ENCODE measurements around the gene ATF7. TPM values are rescaled to one million over a fixed set of nuclear protein-coding genes. Genes with fewer than 3 reads are reported as not detected.
A peak's percentile ranks its signal among the peaks of the same experiment; 100 is the strongest.

ATF7 gene
- total RNA-seq, 1 experiment from 2014 or later: 44.3 TPM

DNA sequence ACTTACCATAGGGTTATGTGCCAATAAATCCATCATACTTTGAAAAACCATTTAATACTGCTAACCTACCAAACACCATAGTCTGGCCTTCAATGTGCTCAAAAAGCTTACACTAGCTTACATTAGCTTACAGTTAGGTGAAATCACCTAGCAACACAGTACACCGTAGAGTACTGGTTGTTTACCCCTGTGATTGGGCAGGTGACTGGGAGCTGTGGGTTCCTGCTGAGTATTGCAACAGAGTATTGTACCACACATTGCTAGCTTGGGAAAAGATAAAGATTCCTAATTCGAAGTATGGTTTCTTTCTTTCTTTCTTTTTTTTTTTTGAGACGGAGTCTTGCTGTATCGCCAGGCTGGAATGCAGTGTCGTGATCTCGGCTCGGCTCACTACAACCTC is 44.1 kb upstream of the ATF7 start:
- no peak overlapping the region for H3K4me3 ChIP-seq (ENCODE audit: low read depth, low read length, poor library complexity, severe bottlenecking)
- peaks cover 84% of the 10 kb centered on the region for H3K36me3 ChIP-seq (ENCODE audit: insufficient read depth, low read length, poor library complexity, severe bottlenecking)
- peaks cover 22% of the 10 kb centered on the region for H3K4me1 ChIP-seq (ENCODE audit: insufficient read depth, low read length, poor library complexity, severe bottlenecking)
- H3K9me3 ChIP-seq (ENCODE audit: low read depth, low read length, poor library complexity, severe bottlenecking): no peaks in the 10 kb centered on the region
- intact Hi-C loops (cut with micrococcal nuclease; ENCODE audit: unreplicated experiment): no loop called here
- TF ChIP-seq EZH2 (IDR thresholded peaks at IDR 0.05; ENCODE audit: borderline replicate concordance, low read depth, low read length, poor library complexity, severe bottlenecking): no peak
- TF ChIP-seq, protein P1, sequence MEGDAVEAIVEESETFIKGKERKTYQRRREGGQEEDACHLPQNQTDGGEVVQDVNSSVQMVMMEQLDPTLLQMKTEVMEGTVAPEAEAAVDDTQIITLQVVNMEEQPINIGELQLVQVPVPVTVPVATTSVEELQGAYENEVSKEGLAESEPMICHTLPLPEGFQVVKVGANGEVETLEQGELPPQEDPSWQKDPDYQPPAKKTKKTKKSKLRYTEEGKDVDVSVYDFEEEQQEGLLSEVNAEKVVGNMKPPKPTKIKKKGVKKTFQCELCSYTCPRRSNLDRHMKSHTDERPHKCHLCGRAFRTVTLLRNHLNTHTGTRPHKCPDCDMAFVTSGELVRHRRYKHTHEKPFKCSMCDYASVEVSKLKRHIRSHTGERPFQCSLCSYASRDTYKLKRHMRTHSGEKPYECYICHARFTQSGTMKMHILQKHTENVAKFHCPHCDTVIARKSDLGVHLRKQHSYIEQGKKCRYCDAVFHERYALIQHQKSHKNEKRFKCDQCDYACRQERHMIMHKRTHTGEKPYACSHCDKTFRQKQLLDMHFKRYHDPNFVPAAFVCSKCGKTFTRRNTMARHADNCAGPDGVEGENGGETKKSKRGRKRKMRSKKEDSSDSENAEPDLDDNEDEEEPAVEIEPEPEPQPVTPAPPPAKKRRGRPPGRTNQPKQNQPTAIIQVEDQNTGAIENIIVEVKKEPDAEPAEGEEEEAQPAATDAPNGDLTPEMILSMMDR (conservative IDR thresholded peaks at IDR 0.05; ENCODE audit: low read depth, low read length): no peak
- no peak overlapping the region for H3K27ac ChIP-seq (ENCODE audit: low read depth, low read length, poor library complexity, severe bottlenecking)
- no peak for DNase-seq (ENCODE audit: low spot score)
- no peaks in the 10 kb centered on the region for H3K27me3 ChIP-seq (replicated peaks; ENCODE audit: insufficient read depth, low read depth, low read length, poor library complexity)
- ChIA-PET CTCF (interaction anchor here (1.0 kb wide), 1 partner anchor 127 kb away, joined by 3 read pairs; no protein-coding TSS in a partner anchor), POLR2A (ENCODE audit: low non-redundant PET) (no interaction called here)
- no TSS peak for BruUV-seq (replicated peaks)

DNA sequence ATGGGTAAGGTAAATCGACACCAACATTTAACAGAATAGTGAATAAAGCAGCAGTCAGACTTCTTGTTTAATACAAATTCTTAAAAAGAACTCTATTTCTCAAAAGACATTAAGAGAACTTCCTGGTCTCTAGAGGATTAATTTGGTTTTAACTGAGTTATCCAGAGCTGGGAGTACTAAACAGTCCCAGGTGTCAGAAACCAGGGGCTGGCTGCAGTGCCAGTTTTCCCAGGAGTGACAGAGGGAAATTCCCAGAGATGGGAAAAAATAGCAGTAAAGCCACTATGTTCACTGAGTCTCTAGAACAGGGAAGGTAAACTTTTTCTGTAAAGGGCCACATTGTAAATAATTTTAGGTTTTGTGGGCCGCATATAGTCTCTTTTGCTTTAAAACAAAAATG is 40.9 kb upstream of the ATF7 start:
- Histone ChIP-seq H3K4me1 (ENCODE audit: insufficient read depth, low read length, poor library complexity, severe bottlenecking) (peaks cover 8% of the 10 kb centered on the region), H3K9me3 (ENCODE audit: low read depth, low read length, poor library complexity, severe bottlenecking) (no peaks in the 10 kb centered on the region), H3K27me3 (replicated peaks; ENCODE audit: insufficient read depth, low read depth, low read length, poor library complexity) (no peaks in the 10 kb centered on the region), H3K36me3 (ENCODE audit: insufficient read depth, low read length, poor library complexity, severe bottlenecking) (peaks cover 85% of the 10 kb centered on the region), H3K27ac (ENCODE audit: low read depth, low read length, poor library complexity, severe bottlenecking) (peak overlapping the region; percentile 45), H3K4me3 (ENCODE audit: low read depth, low read length, poor library complexity, severe bottlenecking) (no peak overlapping the region)
- TF ChIP-seq, protein P1 (conservative IDR thresholded peaks at IDR 0.05; ENCODE audit: low read depth, low read length): no peak
- no peak for TF ChIP-seq EZH2 (IDR thresholded peaks at IDR 0.05; ENCODE audit: borderline replicate concordance, low read depth, low read length, poor library complexity, severe bottlenecking)
- CTCF ChIA-PET: no interaction called here
- BruUV-seq (replicated peaks): no TSS peak
- DNase-seq (ENCODE audit: low spot score): no peak
- POLR2A ChIA-PET (ENCODE audit: low non-redundant PET): no interaction called here
- intact Hi-C loops (cut with micrococcal nuclease; ENCODE audit: unreplicated experiment): no loop called here

DNA sequence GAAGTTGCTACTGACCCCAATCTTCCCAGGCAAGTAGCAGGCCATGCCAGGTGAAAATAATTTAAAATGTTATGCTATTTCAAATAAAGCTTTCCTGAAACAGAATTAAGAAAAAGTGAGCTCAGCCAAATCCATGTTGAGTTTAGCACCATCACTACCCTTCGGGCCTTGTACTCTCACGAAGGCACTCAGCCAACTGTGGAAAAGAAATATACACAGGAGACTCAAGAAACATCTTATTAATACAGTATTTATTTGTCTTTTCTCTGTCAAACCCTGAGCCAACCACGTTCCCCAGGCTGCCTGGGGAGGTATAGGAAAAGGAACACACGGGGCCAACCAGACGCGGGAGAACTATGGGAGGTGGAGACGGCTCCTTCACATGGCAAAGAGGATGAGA is 38.8 kb upstream of the ATF7 start:
- no peaks in the 10 kb centered on the region for H3K4me1 ChIP-seq (ENCODE audit: insufficient read depth, low read length, poor library complexity, severe bottlenecking)
- no peak overlapping the region for H3K27ac ChIP-seq (ENCODE audit: low read depth, low read length, poor library complexity, severe bottlenecking)
- intact Hi-C loops (cut with micrococcal nuclease; ENCODE audit: unreplicated experiment): no loop called here
- TF ChIP-seq, protein P1 (conservative IDR thresholded peaks at IDR 0.05; ENCODE audit: low read depth, low read length): no peak
- no peak for TF ChIP-seq EZH2 (IDR thresholded peaks at IDR 0.05; ENCODE audit: borderline replicate concordance, low read depth, low read length, poor library complexity, severe bottlenecking)
- peaks cover 70% of the 10 kb centered on the region for H3K36me3 ChIP-seq (ENCODE audit: insufficient read depth, low read length, poor library complexity, severe bottlenecking)
- ChIA-PET CTCF (no interaction called here), POLR2A (ENCODE audit: low non-redundant PET) (interaction anchor here (0.5 kb wide), 1 partner anchor 13 kb away, joined by 3 read pairs; no protein-coding TSS in a partner anchor)
- no peak for DNase-seq (ENCODE audit: low spot score)
- no TSS peak for BruUV-seq (replicated peaks)
- H3K27me3 ChIP-seq (replicated peaks; ENCODE audit: insufficient read depth, low read depth, low read length, poor library complexity): no peaks in the 10 kb centered on the region
- H3K4me3 ChIP-seq (ENCODE audit: low read depth, low read length, poor library complexity, severe bottlenecking): no peak overlapping the region
- no peaks in the 10 kb centered on the region for H3K9me3 ChIP-seq (ENCODE audit: low read depth, low read length, poor library complexity, severe bottlenecking)
